Calu3 (cell line): ENCODE measurements around the gene KANSL1. TPM values are rescaled to one million over a fixed set of nuclear protein-coding genes. Genes with fewer than 3 reads are reported as not detected.
"Not testable (repeated sequence)": the region's sequence is repeated elsewhere in the genome, so short reads cannot be mapped to it uniquely, and the experiment has no call there.

Experiments used
- BruUV-seq: library from RNA; stranded (reverse); fragments of 400-500 nt; replicated peaks from 2 replicates; lab custom pipeline; 2021; lab: Mats Ljungman, UMichigan
- CTCF ChIA-PET: fragments of 300-600 bp; sonication (Branson Sonifier 250); formaldehyde crosslinking; loops from one replicate; lab custom pipeline; 2022; ENCODE audit warnings: antibody characterized with exemption; lab: Charles Lee
- DNase-seq: peaks from one replicate; pipeline ENCODE4 v3.0.0; 2022
- H3K27ac Mint-ChIP-seq: one replicate; pipeline ENCODE4 v1.8.0; 2022; ENCODE audit warnings: mixed read lengths; ENCODE audit not compliant: unreplicated experiment
- H3K27me3 Mint-ChIP-seq: one replicate; pipeline ENCODE4 v1.8.0; 2022; ENCODE audit warnings: mixed read lengths; ENCODE audit not compliant: unreplicated experiment
- H3K36me3 Mint-ChIP-seq: one replicate; pipeline ENCODE4 v1.8.0; 2022; ENCODE audit warnings: mild to moderate bottlenecking, moderate library complexity, mixed read lengths; ENCODE audit not compliant: insufficient read depth, unreplicated experiment
- H3K4me1 Mint-ChIP-seq: one replicate; pipeline ENCODE4 v1.8.0; 2022; ENCODE audit warnings: mild to moderate bottlenecking, low read depth, mixed read lengths; ENCODE audit not compliant: unreplicated experiment
- H3K4me3 Mint-ChIP-seq: one replicate; pipeline ENCODE4 v1.8.0; 2022; ENCODE audit warnings: mild to moderate bottlenecking, low read depth, moderate library complexity, mixed read lengths; ENCODE audit not compliant: unreplicated experiment
- H3K9me3 Mint-ChIP-seq: one replicate; pipeline ENCODE4 v1.8.0; 2022; ENCODE audit warnings: low read depth, mixed read lengths; ENCODE audit not compliant: unreplicated experiment
- intact Hi-C: fragments of 100-400 bp; cut with micrococcal nuclease; formaldehyde crosslinking; loops from one replicate; pipeline ENCODE4 v1.10.0; 2022; ENCODE audit not compliant: unreplicated experiment
- total RNA-seq: library from RNA; stranded (reverse); gene quantifications from 2 replicates; pipeline ENCODE4 v1.2.3, GENCODE V29; 2022
- TF ChIP-seq, protein P1 (sequence below): fragments of 200-600 bp; IDR thresholded peaks from one replicate; pipeline ENCODE4 v1.8.0; 2022; ENCODE audit warnings: antibody characterized with exemption; ENCODE audit not compliant: unreplicated experiment

KANSL1 gene
- total RNA-seq, 1 experiment from 2014 or later: 190 TPM

DNA sequence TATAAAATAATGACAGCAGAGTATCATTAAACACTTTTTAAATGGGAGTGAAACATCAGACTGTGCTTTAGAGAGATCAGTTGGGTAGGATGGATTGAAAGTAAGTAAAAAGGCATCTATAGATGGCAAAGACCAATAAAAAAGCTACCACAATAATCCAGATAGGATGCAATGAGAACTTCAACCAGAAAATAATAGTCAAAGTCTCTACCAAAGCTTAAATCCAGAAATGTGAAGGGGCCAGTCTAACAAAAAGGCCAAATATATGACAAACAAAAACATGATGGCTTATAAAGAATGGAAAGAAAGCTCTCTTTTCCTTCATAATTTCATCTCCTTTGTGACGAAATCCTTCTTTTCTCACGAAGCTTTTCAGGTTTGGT, 12.3 kb downstream of the KANSL1 start:
- Mint-ChIP-seq H3K27me3 (no peaks in the 10 kb centered on the region), H3K4me1 (peaks cover 79% of the 10 kb centered on the region), H3K36me3 (peaks cover 11% of the 10 kb centered on the region), H3K4me3 (no peak overlapping the region), H3K9me3 (no peaks in the 10 kb centered on the region), H3K27ac (peak overlapping the region; percentile 2)
- TF ChIP-seq, protein P1, sequence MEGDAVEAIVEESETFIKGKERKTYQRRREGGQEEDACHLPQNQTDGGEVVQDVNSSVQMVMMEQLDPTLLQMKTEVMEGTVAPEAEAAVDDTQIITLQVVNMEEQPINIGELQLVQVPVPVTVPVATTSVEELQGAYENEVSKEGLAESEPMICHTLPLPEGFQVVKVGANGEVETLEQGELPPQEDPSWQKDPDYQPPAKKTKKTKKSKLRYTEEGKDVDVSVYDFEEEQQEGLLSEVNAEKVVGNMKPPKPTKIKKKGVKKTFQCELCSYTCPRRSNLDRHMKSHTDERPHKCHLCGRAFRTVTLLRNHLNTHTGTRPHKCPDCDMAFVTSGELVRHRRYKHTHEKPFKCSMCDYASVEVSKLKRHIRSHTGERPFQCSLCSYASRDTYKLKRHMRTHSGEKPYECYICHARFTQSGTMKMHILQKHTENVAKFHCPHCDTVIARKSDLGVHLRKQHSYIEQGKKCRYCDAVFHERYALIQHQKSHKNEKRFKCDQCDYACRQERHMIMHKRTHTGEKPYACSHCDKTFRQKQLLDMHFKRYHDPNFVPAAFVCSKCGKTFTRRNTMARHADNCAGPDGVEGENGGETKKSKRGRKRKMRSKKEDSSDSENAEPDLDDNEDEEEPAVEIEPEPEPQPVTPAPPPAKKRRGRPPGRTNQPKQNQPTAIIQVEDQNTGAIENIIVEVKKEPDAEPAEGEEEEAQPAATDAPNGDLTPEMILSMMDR: no peak
- no peak for DNase-seq
- intact Hi-C loops: no loop called here
- CTCF ChIA-PET: interaction anchor here (0.6 to 1.5 kb wide), 5 partner anchors 12 to 409 kb away, joined by 3 to 9 read pairs (median 3); partner anchors contain the start of gene KANSL1
- no TSS peak for BruUV-seq

DNA sequence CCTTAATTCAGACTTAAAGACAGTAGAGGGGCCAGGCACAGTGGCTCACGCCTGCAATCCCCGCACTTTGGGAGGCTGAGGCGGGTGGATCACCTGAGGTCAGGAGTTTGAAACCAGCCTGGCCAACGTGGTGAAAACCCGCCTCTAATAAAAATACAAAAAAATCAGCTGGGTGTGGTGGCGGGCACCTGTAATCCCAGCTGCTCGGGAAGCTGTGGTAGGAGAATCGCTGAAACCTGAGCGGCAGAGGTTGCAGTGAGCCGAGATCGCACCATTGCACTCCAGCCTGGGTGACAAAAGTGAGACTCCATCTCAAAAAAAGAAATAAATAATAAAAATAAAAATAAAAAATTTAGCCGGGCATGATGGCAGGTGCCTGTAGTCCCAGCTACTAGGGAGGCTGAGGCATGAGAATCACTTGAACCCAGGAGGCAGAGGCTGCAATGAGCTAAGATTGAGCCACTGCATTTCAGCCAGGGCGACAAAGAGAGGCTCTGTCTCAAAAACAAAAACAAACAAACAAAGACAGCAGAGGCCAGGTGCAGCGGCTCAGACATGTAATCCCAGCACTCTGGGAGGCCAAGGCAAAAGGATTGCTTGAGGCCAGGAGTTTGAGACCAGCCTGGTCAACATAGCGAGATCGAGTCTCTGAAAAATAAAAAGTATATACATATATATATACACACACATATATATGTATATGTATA, 12.9 kb downstream of the KANSL1 start:
- peaks cover 83% of the 10 kb centered on the region for H3K4me1 Mint-ChIP-seq
- H3K27ac Mint-ChIP-seq, DNase-seq, BruUV-seq, H3K9me3 Mint-ChIP-seq, intact Hi-C loops, H3K27me3 Mint-ChIP-seq, H3K4me3 Mint-ChIP-seq: not testable (repeated sequence)
- CTCF ChIA-PET: interaction anchor here (0.7 to 1.5 kb wide), 5 partner anchors 12 to 762 kb away, joined by 3 to 9 read pairs (median 3); partner anchors contain the start of gene KANSL1
- H3K36me3 Mint-ChIP-seq: peaks cover 13% of the 10 kb centered on the region

DNA sequence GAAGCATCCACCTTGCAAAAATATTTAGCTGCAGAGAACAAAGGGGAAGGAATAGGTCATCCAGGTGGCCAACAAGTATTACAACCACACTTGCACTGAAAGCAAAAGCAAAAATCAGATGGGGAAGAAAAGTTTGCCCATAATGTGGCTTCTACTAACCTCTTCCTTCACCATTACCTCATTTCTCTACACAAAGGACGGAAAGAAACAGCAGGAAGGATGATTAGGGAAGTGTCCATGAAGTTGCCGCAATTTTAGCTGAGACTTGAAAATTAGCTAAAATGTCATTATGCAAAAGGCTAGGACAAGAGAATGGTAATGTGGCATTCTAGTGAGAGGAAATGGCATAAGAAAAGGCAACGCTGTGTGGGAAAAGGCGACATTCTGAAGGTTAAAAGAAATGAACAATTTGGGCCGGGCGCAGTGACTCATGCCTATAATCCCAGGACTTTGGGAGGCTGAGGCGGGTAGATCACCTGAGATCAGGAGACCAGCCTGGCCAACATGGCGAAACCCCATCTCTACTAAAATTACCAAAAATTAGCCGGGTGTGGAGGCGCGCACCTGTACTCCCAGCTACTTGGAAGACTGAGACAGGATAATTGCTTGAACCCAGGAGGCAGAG, 13.7 kb downstream of the KANSL1 start:
- no peak overlapping the region for H3K4me3 Mint-ChIP-seq
- peaks cover 77% of the 10 kb centered on the region for H3K4me1 Mint-ChIP-seq
- no peak for DNase-seq
- peak overlapping the region; percentile 4 for H3K27ac Mint-ChIP-seq
- BruUV-seq: no TSS peak
- TF ChIP-seq, protein P1: no peak
- peaks cover 16% of the 10 kb centered on the region for H3K36me3 Mint-ChIP-seq
- H3K27me3 Mint-ChIP-seq: no peaks in the 10 kb centered on the region
- CTCF ChIA-PET: interaction anchor here (0.7 to 1.1 kb wide), 2 partner anchors 8 to 19 kb away, joined by 4 read pairs; no protein-coding TSS in a partner anchor
- intact Hi-C loops: no loop called here
- no peaks in the 10 kb centered on the region for H3K9me3 Mint-ChIP-seq

DNA sequence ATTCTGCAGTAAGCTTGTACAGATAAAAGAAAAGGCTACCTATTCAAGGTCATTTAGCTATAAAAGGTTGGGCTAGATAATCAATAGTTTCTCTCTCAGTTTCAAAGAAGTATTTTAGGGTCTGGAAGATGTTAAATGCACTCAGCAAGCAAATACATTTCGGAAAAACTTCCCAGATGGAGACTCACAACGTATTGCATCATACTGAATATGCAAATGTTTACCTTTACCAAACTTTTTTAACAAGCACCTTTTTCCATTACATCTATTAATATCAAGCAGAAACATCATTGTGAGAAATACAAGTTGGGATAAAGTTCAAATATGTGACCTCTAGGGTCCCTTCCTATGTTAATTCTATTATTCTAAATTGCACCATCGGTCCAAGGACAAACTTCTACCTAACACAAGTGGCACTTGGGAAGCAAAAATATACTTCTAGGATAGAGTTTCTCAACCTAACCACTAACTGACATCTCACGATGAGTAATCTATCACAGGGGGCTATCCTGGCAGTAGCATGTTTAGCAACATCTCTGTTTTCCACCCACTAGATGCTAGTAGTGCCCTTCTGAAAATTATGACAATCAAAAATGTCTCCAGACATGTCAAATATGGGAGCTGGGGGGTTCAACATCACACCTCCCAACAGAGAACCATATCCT, 14.5 kb downstream of the KANSL1 start:
- Mint-ChIP-seq H3K4me1 (peaks cover 69% of the 10 kb centered on the region), H3K4me3 (no peak overlapping the region), H3K27me3 (no peaks in the 10 kb centered on the region), H3K9me3 (no peaks in the 10 kb centered on the region), H3K27ac (peak overlapping the region; percentile 4), H3K36me3 (peaks cover 16% of the 10 kb centered on the region)
- DNase-seq: no peak
- CTCF ChIA-PET: interaction anchor here (1.0 to 1.7 kb wide), 8 partner anchors 8 to 34 kb away, joined by 3 to 12 read pairs (median 4); partner anchors contain the start of gene KANSL1
- intact Hi-C loops: no loop called here
- BruUV-seq: no TSS peak
- TF ChIP-seq, protein P1: no peak
